K562 (cell line): ENCODE results near the gene CD4. TPM values are rescaled to one million over a fixed set of nuclear protein-coding genes. Genes with fewer than 3 reads are reported as not detected.

Experiments used
- CBFB ChIP-seq: sonication (generic); formaldehyde crosslinking; IDR thresholded peaks from 2 replicates; pipeline ENCODE4 v1.4.0; 2020; ENCODE audit warnings: mild to moderate bottlenecking, missing genetic modification reagents
- DPF2 ChIP-seq: fragments of 450-650 bp; IDR thresholded peaks from 2 replicates; pipeline ENCODE4 v1.6.1; 2016
- IFI16 ChIP-seq: fragments of 250-450 bp; sonication (Bioruptor Pico); IDR thresholded peaks from 2 replicates; pipeline ENCODE4 v2.1.2; 2022; ENCODE audit warnings: mild to moderate bottlenecking, inconsistent platforms
- KDM1A ChIP-seq, 2 experiments: fragments of 450-650 bp; IDR thresholded peaks; 2 replicates each; pipeline ENCODE4 v1.6.1; 2016; ENCODE audit warnings: mild to moderate bottlenecking in 2 of 2
- KHSRP ChIP-seq: fragments of 450-650 bp; IDR thresholded peaks from 2 replicates; pipeline ENCODE4 v1.6.1; 2017
- KLF13 ChIP-seq: fragments of 450-650 bp; IDR thresholded peaks from 2 replicates; pipeline ENCODE4 v1.6.1; 2016; ENCODE audit warnings: missing genetic modification characterization, low read depth, mild to moderate bottlenecking, missing compliant biosample characterization, moderate library complexity, borderline replicate concordance
- LARP7 ChIP-seq: fragments of 450-650 bp; IDR thresholded peaks from 2 replicates; pipeline ENCODE4 v1.6.1; 2016
- MAFK ChIP-seq: IDR thresholded peaks from 2 replicates; pipeline ENCODE4 v1.6.1; 2011; ENCODE audit warnings: low read length, improper control_type of control experiment
- MTA3 ChIP-seq: fragments of 450-650 bp; formaldehyde crosslinking; IDR thresholded peaks from 2 replicates; pipeline ENCODE4 v1.6.1; 2017; ENCODE audit warnings: mild to moderate bottlenecking, borderline replicate concordance
- NR2C1 ChIP-seq, 2 experiments: fragments of 450-650 bp; IDR thresholded peaks; 2 replicates each; pipeline ENCODE4 v1.6.1; 2017; ENCODE audit warnings: mild to moderate bottlenecking in 2 of 2, antibody characterized with exemption in 1 of 2, inconsistent platforms in 1 of 2, missing compliant biosample characterization in 1 of 2, missing genetic modification characterization in 1 of 2
- NRF1 ChIP-seq, 2 experiments: fragments of 450-650 bp; IDR thresholded peaks in 1 of 2; conservative IDR thresholded peaks in 1 of 2; 2 replicates each; pipeline ENCODE4 v1.6.1; 2014; ENCODE audit warnings: mild to moderate bottlenecking in 2 of 2
- PTRF ChIP-seq: fragments of 450-650 bp; IDR thresholded peaks from 2 replicates; pipeline ENCODE4 v1.6.1; 2016; ENCODE audit warnings: mild to moderate bottlenecking, missing genetic modification characterization, missing compliant biosample characterization
- SMARCA5 ChIP-seq: fragments of 450-650 bp; IDR thresholded peaks from 2 replicates; pipeline ENCODE4 v1.6.1; 2016
- SRSF1 ChIP-seq: fragments of 200-400 bp; formaldehyde crosslinking; IDR thresholded peaks from 2 replicates; pipeline ENCODE4 v1.6.1; 2017; ENCODE audit warnings: mild to moderate bottlenecking, low read depth, low read length, moderate library complexity
- TFAM ChIP-seq: fragments of 250-450 bp; sonication (Bioruptor Pico); conservative IDR thresholded peaks from 2 replicates; pipeline ENCODE4 v1.5.0; 2021; ENCODE audit warnings: mild to moderate bottlenecking, moderate library complexity
- ZNF212 ChIP-seq: fragments of 450-650 bp; formaldehyde crosslinking; IDR thresholded peaks from 2 replicates; pipeline ENCODE4 v1.4.0; 2020; ENCODE audit warnings: mild to moderate bottlenecking
- polyA plus RNA-seq, 8 experiments: library from polyadenylated mRNA; depleted of rRNA in 4 of 8; stranded (reverse) in 5 of 8; unstranded in 3 of 8; fragments of >200 nt; fragmentation: Nextera tagmentation in 2 of 8; fragmentation: Illumina TruSeq in 1 of 8; extraction: Ambion mirVana in 2 of 8; extraction: Trizol in 1 of 8; gene quantifications; 2 replicates each; pipeline versions ENCODE4 v1.2.1 to v1.2.3, GENCODE V29; 2011 to 2014; ENCODE audit warnings: inconsistent platforms in 1 of 8, missing spikeins in 1 of 8
- total RNA-seq, 7 experiments: library from RNA; depleted of rRNA in 6 of 7; stranded (reverse); fragments of >200 nt in 6 of 7; fragmentation: Illumina TruSeq in 2 of 7; extraction: Trizol in 2 of 7; gene quantifications; 2 replicates each; pipeline versions ENCODE4 v1.2.1 to v1.2.3, GENCODE V29; 2011 to 2021; ENCODE audit warnings: low replicate concordance in 1 of 7
- TF ChIP-seq, protein P1 (sequence below): fragments of 450-650 bp; IDR thresholded peaks from 2 replicates; pipeline ENCODE4 v1.6.1; 2017; ENCODE audit warnings: antibody characterized with exemption
- TF ChIP-seq, protein P2 (sequence below): fragments of 250-450 bp; sonication (Bioruptor Pico); IDR thresholded peaks from 2 replicates; pipeline ENCODE4 v1.5.0; 2021
- TF ChIP-seq, protein P3 (sequence below): sonication (generic); formaldehyde crosslinking; IDR thresholded peaks from 2 replicates; pipeline ENCODE4 v1.8.0; 2022; ENCODE audit warnings: mild to moderate bottlenecking, missing genetic modification reagents
- TF ChIP-seq, protein P4 (sequence below): fragments of 250-450 bp; sonication (Bioruptor Pico); IDR thresholded peaks from 2 replicates; pipeline ENCODE4 v1.4.0; 2020

CD4 gene
- total and polyA plus RNA-seq, 9 of the 15 experiments (the other 6 are each of a cell fraction or from before 2014, with no cell fraction given): 0.06 to 0.27 (median 0.09) TPM; not detected in 5

DNA sequence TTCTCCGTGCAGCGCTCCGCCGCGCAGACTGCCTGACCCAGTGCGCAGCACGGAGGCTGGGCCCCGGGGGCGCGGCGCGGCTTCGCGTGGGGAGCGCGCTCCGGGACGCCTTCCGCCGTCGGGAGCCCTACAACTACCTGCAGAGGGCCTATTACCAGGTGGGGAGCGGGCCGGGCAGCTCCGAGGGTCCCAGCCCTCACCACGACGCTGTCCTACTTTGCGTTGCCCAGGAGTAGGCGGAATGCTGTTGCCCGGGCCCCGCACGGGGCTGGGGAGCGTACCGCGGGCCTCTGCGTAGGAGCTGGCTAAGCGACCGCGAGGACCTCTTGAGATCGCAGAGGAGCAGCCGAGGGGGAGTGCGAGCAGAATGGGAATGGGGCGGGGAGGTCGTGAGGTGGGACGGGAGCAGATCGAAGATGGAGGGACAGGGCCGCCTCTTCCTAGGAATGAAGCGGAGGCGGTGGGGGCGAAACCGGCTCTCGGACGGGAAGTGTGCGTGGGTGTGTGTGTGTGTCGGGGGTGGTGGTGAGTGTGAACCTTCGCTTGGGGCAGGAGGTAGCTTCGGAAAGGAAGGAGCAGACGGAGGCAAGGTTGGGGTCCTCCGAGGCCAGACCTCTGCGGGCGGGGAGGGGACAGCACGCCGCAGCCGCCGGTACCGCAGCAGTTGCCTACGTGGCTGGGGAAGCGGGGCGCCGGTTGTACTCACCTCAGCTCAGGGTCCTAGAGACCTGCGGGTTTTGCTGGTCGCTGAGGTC lies 39.6 kb downstream of the CD4 start (continued):
- TF ChIP-seq PTRF (no peak), KLF13 (no peak), MAFK (no peak), LARP7 (peak; percentile 63; the same call in 1 of the 2 replicates), CBFB (CRISPR knock-in tag) (no peak), KDM1A (IDR thresholded peaks at IDR 0.05) (no peak), SMARCA5 (0 out of 2 replicates have a peak, but pooled peaks have one; percentile 19), DPF2 (peak; percentile 64), TFAM (CRISPR knock-in tag) (no peak), MTA3 (no peak), ZNF212 (no peak), IFI16 (CRISPR knock-in tag) (no peak), KHSRP (no peak), NRF1 (conservative IDR thresholded peaks at IDR 0.05 in 1 of 2, IDR thresholded peaks at IDR 0.05 in 1 of 2) (peak in 1 of 2 experiments; percentile 49; a peak in 2 of 4 replicates), NR2C1 (IDR thresholded peaks at IDR 0.05) (no peak), NR2C1 (tag; IDR thresholded peaks at IDR 0.05) (no peak), SRSF1 (0 out of 2 replicates have a peak, but pooled peaks have one; percentile 20)
- TF ChIP-seq, protein P1, sequence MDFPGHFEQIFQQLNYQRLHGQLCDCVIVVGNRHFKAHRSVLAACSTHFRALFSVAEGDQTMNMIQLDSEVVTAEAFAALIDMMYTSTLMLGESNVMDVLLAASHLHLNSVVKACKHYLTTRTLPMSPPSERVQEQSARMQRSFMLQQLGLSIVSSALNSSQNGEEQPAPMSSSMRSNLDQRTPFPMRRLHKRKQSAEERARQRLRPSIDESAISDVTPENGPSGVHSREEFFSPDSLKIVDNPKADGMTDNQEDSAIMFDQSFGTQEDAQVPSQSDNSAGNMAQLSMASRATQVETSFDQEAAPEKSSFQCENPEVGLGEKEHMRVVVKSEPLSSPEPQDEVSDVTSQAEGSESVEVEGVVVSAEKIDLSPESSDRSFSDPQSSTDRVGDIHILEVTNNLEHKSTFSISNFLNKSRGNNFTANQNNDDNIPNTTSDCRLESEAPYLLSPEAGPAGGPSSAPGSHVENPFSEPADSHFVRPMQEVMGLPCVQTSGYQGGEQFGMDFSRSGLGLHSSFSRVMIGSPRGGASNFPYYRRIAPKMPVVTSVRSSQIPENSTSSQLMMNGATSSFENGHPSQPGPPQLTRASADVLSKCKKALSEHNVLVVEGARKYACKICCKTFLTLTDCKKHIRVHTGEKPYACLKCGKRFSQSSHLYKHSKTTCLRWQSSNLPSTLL: peak; percentile 16; the same call in 1 of the 2 replicates
- TF ChIP-seq, protein P2, sequence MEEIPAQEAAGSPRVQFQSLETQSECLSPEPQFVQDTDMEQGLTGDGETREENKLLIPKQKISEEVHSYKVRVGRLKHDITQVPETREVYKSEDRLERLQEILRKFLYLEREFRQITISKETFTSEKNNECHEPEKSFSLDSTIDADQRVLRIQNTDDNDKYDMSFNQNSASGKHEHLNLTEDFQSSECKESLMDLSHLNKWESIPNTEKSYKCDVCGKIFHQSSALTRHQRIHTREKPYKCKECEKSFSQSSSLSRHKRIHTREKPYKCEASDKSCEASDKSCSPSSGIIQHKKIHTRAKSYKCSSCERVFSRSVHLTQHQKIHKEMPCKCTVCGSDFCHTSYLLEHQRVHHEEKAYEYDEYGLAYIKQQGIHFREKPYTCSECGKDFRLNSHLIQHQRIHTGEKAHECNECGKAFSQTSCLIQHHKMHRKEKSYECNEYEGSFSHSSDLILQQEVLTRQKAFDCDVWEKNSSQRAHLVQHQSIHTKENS (CRISPR knock-in tag): no peak
- TF ChIP-seq, protein P3, sequence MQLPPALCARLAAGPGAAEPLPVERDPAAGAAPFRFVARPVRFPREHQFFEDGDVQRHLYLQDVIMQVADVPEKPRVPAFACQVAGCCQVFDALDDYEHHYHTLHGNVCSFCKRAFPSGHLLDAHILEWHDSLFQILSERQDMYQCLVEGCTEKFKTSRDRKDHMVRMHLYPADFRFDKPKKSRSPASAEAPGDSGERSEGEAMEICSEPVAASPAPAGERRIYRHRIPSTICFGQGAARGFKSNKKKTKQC: no peak
- TF ChIP-seq, protein P4, sequence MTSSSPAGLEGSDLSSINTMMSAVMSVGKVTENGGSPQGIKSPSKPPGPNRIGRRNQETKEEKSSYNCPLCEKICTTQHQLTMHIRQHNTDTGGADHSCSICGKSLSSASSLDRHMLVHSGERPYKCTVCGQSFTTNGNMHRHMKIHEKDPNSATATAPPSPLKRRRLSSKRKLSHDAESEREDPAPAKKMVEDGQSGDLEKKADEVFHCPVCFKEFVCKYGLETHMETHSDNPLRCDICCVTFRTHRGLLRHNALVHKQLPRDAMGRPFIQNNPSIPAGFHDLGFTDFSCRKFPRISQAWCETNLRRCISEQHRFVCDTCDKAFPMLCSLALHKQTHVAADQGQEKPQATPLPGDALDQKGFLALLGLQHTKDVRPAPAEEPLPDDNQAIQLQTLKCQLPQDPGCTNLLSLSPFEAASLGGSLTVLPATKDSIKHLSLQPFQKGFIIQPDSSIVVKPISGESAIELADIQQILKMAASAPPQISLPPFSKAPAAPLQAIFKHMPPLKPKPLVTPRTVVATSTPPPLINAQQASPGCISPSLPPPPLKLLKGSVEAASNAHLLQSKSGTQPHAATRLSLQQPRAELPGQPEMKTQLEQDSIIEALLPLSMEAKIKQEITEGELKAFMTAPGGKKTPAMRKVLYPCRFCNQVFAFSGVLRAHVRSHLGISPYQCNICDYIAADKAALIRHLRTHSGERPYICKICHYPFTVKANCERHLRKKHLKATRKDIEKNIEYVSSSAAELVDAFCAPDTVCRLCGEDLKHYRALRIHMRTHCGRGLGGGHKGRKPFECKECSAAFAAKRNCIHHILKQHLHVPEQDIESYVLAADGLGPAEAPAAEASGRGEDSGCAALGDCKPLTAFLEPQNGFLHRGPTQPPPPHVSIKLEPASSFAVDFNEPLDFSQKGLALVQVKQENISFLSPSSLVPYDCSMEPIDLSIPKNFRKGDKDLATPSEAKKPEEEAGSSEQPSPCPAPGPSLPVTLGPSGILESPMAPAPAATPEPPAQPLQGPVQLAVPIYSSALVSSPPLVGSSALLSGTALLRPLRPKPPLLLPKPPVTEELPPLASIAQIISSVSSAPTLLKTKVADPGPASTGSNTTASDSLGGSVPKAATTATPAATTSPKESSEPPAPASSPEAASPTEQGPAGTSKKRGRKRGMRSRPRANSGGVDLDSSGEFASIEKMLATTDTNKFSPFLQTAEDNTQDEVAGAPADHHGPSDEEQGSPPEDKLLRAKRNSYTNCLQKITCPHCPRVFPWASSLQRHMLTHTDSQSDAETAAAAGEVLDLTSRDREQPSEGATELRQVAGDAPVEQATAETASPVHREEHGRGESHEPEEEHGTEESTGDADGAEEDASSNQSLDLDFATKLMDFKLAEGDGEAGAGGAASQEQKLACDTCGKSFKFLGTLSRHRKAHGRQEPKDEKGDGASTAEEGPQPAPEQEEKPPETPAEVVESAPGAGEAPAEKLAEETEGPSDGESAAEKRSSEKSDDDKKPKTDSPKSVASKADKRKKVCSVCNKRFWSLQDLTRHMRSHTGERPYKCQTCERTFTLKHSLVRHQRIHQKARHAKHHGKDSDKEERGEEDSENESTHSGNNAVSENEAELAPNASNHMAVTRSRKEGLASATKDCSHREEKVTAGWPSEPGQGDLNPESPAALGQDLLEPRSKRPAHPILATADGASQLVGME: no peak
